HepG2 (cell line): ENCODE data around the gene PBX2. TPM values are rescaled to one million over a fixed set of nuclear protein-coding genes. Genes with fewer than 3 reads are reported as not detected.

Source experiments
- ATAC-seq: fragments of 200-7000 bp; cut with Tn5 transposase; 3 replicates; pipeline ENCODE4 v1.9.1; 2020; ENCODE audit warnings: mild to moderate bottlenecking, moderate library complexity
- BruUV-seq: library from RNA; stranded (reverse); fragments of 400-500 nt; replicated peaks from 2 replicates; lab custom pipeline; 2021; lab: Mats Ljungman, UMichigan
- CTCF ChIA-PET: fragments of 300-600 bp; formaldehyde crosslinking; extraction: SDS; loops from one replicate; lab custom pipeline; 2021; ENCODE audit warnings: low total read pairs, inconsistent platforms, low intra/inter-chr PET ratio; lab: Yijun Ruan, JAX
- POLR2A ChIA-PET: fragments of 350-600 bp; sonication (Branson Sonifier 250); formaldehyde crosslinking; loops from one replicate; lab custom pipeline; 2020; ENCODE audit warnings: antibody characterized with exemption, inconsistent platforms; lab: Yijun Ruan, JAX
- DNase-seq: peaks from one replicate; pipeline ENCODE4 v3.0.0-alpha.2; 2015; ENCODE audit warnings: low spot score
- FAIRE-seq: peaks from 3 replicates; lab custom pipeline; 2011; peaks lifted over from hg19 to GRCh38; lab: Jason Lieb, UNC
- H2AFZ ChIP-seq: one replicate; pipeline ENCODE4 v1.6.1; 2011; ENCODE audit warnings: low read length, inconsistent platforms
- H3K27ac ChIP-seq: fragments of 300-600 bp; 3 replicates; pipeline ENCODE4 v1.8.0; 2011; ENCODE audit warnings: mixed run types, mild to moderate bottlenecking, mixed read lengths, low read length, inconsistent platforms; ENCODE audit not compliant: insufficient read depth; ENCODE audit errors: extremely low read length
- H3K27me3 ChIP-seq, 2 experiments: fragments of 200-600 bp in 1 of 2; 2 replicates in 1 of 2; 3 replicates in 1 of 2; pipeline versions ENCODE4 v1.6.0 to v1.8.0; 2011; ENCODE audit warnings: low read length in 2 of 2, mild to moderate bottlenecking in 2 of 2, moderate library complexity in 2 of 2, inconsistent platforms in 1 of 2; ENCODE audit not compliant: insufficient read depth in 2 of 2, control insufficient read depth in 1 of 2
- H3K36me3 ChIP-seq, 2 experiments: fragments of 200-600 bp in 1 of 2; replicated peaks in 1 of 2; 2 replicates in 1 of 2; 3 replicates in 1 of 2; pipeline versions ENCODE4 v1.5.1 to v1.8.0; 2011; ENCODE audit warnings: low read length in 2 of 2, inconsistent platforms in 1 of 2; ENCODE audit not compliant: insufficient read depth in 2 of 2, control insufficient read depth in 1 of 2
- H3K4me1 ChIP-seq: 2 replicates; pipeline ENCODE4 v1.5.1; 2012; ENCODE audit warnings: low read length, inconsistent platforms; ENCODE audit not compliant: insufficient read depth
- H3K4me2 ChIP-seq: 2 replicates; pipeline ENCODE4 v1.6.0; 2011; ENCODE audit warnings: low read depth, low read length, inconsistent platforms
- H3K4me3 ChIP-seq, 3 experiments: fragments of 200-600 bp in 1 of 3; sonication (generic), shearing (Covaris generic) in 1 of 3; replicated peaks in 1 of 3; 2 replicates each; pipeline ENCODE4 v1.5.1; 2011 to 2016; ENCODE audit warnings: low read length in 3 of 3, inconsistent platforms in 2 of 3, low read depth in 2 of 3, mild to moderate bottlenecking in 2 of 3, control low read depth in 1 of 3, mixed read lengths in 1 of 3; ENCODE audit not compliant: insufficient read depth in 1 of 3
- H3K79me2 ChIP-seq: one replicate; pipeline ENCODE4 v1.6.1; 2011; ENCODE audit warnings: low read length, inconsistent platforms; ENCODE audit not compliant: insufficient read depth
- H3K9ac ChIP-seq: 2 replicates; pipeline ENCODE4 v1.6.0; 2011; ENCODE audit warnings: mild to moderate bottlenecking, low read depth, low read length, inconsistent platforms; ENCODE audit not compliant: insufficient read depth
- H3K9me3 ChIP-seq: 2 replicates; pipeline ENCODE4 v1.5.1; 2012; ENCODE audit warnings: mild to moderate bottlenecking, low read length
- H4K20me1 ChIP-seq: 2 replicates; pipeline ENCODE4 v1.6.0; 2011; ENCODE audit warnings: inconsistent platforms, mild to moderate bottlenecking, low read length, moderate library complexity; ENCODE audit not compliant: insufficient read depth
- ATM ChIP-seq: fragments of 450-650 bp; IDR thresholded peaks from 2 replicates; pipeline ENCODE4 v1.7.1; 2017; ENCODE audit warnings: mild to moderate bottlenecking, borderline replicate concordance
- CBX1 ChIP-seq: IDR thresholded peaks from one replicate; pipeline ENCODE4 v1.6.1; 2016; ENCODE audit warnings: antibody characterized with exemption, low read depth
- CEBPB ChIP-seq: IDR thresholded peaks from 2 replicates; pipeline ENCODE4 v1.6.1; 2011; ENCODE audit warnings: low read depth, low read length, improper control_type of control experiment, borderline replicate concordance
- HMG20B ChIP-seq: conservative IDR thresholded peaks from 2 replicates; pipeline ENCODE4 v1.6.1; 2016; ENCODE audit warnings: missing genetic modification reagents, missing compliant biosample characterization
- JDP2 ChIP-seq: sonication (generic); formaldehyde crosslinking; IDR thresholded peaks from 2 replicates; pipeline ENCODE4 v1.8.1; 2022; ENCODE audit warnings: missing genetic modification reagents, borderline replicate concordance
- NFIC ChIP-seq: IDR thresholded peaks from 2 replicates; pipeline ENCODE4 v1.6.1; 2012; ENCODE audit warnings: mild to moderate bottlenecking, low read length, inconsistent platforms
- NR2F1 ChIP-seq, 2 experiments: fragments of 450-650 bp in 1 of 2; formaldehyde crosslinking in 1 of 2; IDR thresholded peaks; 2 replicates each; pipeline versions ENCODE4 v1.5.0 to v1.6.1; 2016 to 2020; ENCODE audit warnings: mild to moderate bottlenecking in 1 of 2, missing compliant biosample characterization in 1 of 2, missing genetic modification reagents in 1 of 2, moderate library complexity in 1 of 2
- XRCC5 ChIP-seq: fragments of 200-400 bp; formaldehyde crosslinking; optimal IDR thresholded peaks from 2 replicates; pipeline ENCODE3; 2017; ENCODE audit warnings: mild to moderate bottlenecking, low read length
- YEATS4 ChIP-seq: sonication (generic); formaldehyde crosslinking; IDR thresholded peaks from 2 replicates; pipeline ENCODE4 v1.4.0; 2020; ENCODE audit warnings: missing genetic modification reagents, borderline replicate concordance
- WGBS: methylation state at CpG from one replicate; pipeline ENCODE4 v1.1.6; 2017; ENCODE audit warnings: low lambda C conversion rate; 5-methylcytosine and 5-hydroxymethylcytosine counted together
- in situ Hi-C: cut with HindIII; loops from 2 replicates; pipeline ENCODE4 v1.10.0; 2017; ENCODE audit warnings: low pct_unique_long_range_greater_than_20kb; ENCODE audit not compliant: extremely low pct_ligation_motif_present
- intact Hi-C: fragments of 100-400 bp; cut with micrococcal nuclease; formaldehyde crosslinking; loops from one replicate; pipeline ENCODE4 v1.10.0; 2022; ENCODE audit not compliant: unreplicated experiment
- polyA plus RNA-seq, 8 experiments: library from polyadenylated mRNA; depleted of rRNA in 3 of 8; stranded (reverse) in 7 of 8; unstranded in 1 of 8; fragments of >200 nt; fragmentation: Illumina TruSeq in 4 of 8; extraction: Trizol in 4 of 8; gene quantifications; 2 replicates each; pipeline versions ENCODE4 v1.2.1 to v1.2.3, GENCODE V29; 2011 to 2016; ENCODE audit warnings: low read depth in 4 of 8, missing spikeins in 1 of 8, mixed read lengths in 1 of 8; ENCODE audit not compliant: insufficient read depth in 1 of 8
- total RNA-seq, 5 experiments: library from RNA; depleted of rRNA; stranded (reverse); fragments of >200 nt; fragmentation: Illumina TruSeq; extraction: Trizol; gene quantifications; 2 replicates each; pipeline ENCODE4 v1.2.3, GENCODE V29; 2016; ENCODE audit warnings: low read depth in 1 of 5
- TF ChIP-seq, protein P1 (sequence below): sonication (generic); formaldehyde crosslinking; IDR thresholded peaks from 2 replicates; pipeline ENCODE4 v1.8.0; 2022; ENCODE audit warnings: mild to moderate bottlenecking, missing genetic modification reagents, moderate library complexity
- TF ChIP-seq, protein P2 (sequence below): sonication (generic); formaldehyde crosslinking; IDR thresholded peaks from 2 replicates; pipeline ENCODE4 v1.9.0; 2021; ENCODE audit warnings: mild to moderate bottlenecking, missing genetic modification reagents
- TF ChIP-seq, protein P3 (sequence below): sonication (generic); formaldehyde crosslinking; IDR thresholded peaks from 2 replicates; pipeline ENCODE4 v1.4.0; 2020; ENCODE audit warnings: mild to moderate bottlenecking, missing genetic modification reagents
- TF ChIP-seq, protein P4 (sequence below): sonication (generic); formaldehyde crosslinking; IDR thresholded peaks from 2 replicates; pipeline ENCODE4 v1.5.0; 2020; ENCODE audit warnings: mild to moderate bottlenecking, missing genetic modification reagents

Gene PBX2
- total and polyA plus RNA-seq, 2 of the 13 experiments (the other 11 are each of a cell fraction or from before 2014, with no cell fraction given): 42.3 to 77.8 TPM

DNA sequence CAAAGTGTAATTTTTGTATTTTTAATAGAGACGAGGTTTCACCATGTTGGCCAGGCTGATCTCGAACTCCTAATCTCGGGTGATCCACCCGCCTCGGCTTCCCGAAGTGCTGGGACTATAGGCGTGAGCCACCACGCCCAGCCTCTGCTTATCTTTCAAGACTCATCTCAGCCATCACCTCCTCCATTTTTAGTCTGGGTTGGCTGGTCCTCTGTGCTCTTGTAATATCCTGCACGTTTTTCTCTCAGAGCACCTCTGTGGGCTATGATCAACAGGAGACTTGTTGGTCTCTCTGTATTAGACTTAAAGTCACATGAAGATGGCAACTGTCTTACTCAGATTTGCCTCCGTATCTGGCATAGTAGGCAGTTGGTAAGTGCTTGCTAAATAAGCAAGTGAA lies 26.3 kb upstream of the PBX2 start:
- ChIA-PET POLR2A (no interaction called here), CTCF (no interaction called here)
- H4K20me1 ChIP-seq: no peaks in the 10 kb centered on the region
- ATAC-seq (no peak), FAIRE-seq (no peak), DNase-seq (no peak)
- H3K4me3 ChIP-seq: no peak overlapping the region
- no peaks in the 10 kb centered on the region for H3K9me3 ChIP-seq
- H2AFZ ChIP-seq: no peak overlapping the region
- intact Hi-C loops (no loop called here), in situ Hi-C loops (no loop called here)
- peaks cover 13 to 63% of the 10 kb centered on the region in 2 experiments; a peak in 4 of 5 replicates for H3K27me3 ChIP-seq
- no peak overlapping the region for H3K27ac ChIP-seq
- no peaks in the 10 kb centered on the region for H3K4me1 ChIP-seq
- TF ChIP-seq HMG20B (CRISPR knock-in tag): no peak
- TF ChIP-seq NR2F1 (CRISPR knock-in tag; IDR thresholded peaks at IDR 0.05): no peak
- TF ChIP-seq ATM: no peak
- TF ChIP-seq, protein P1, sequence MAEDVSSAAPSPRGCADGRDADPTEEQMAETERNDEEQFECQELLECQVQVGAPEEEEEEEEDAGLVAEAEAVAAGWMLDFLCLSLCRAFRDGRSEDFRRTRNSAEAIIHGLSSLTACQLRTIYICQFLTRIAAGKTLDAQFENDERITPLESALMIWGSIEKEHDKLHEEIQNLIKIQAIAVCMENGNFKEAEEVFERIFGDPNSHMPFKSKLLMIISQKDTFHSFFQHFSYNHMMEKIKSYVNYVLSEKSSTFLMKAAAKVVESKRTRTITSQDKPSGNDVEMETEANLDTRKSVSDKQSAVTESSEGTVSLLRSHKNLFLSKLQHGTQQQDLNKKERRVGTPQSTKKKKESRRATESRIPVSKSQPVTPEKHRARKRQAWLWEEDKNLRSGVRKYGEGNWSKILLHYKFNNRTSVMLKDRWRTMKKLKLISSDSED: no peak
- TF ChIP-seq CEBPB: no peak
- TF ChIP-seq, protein P2, sequence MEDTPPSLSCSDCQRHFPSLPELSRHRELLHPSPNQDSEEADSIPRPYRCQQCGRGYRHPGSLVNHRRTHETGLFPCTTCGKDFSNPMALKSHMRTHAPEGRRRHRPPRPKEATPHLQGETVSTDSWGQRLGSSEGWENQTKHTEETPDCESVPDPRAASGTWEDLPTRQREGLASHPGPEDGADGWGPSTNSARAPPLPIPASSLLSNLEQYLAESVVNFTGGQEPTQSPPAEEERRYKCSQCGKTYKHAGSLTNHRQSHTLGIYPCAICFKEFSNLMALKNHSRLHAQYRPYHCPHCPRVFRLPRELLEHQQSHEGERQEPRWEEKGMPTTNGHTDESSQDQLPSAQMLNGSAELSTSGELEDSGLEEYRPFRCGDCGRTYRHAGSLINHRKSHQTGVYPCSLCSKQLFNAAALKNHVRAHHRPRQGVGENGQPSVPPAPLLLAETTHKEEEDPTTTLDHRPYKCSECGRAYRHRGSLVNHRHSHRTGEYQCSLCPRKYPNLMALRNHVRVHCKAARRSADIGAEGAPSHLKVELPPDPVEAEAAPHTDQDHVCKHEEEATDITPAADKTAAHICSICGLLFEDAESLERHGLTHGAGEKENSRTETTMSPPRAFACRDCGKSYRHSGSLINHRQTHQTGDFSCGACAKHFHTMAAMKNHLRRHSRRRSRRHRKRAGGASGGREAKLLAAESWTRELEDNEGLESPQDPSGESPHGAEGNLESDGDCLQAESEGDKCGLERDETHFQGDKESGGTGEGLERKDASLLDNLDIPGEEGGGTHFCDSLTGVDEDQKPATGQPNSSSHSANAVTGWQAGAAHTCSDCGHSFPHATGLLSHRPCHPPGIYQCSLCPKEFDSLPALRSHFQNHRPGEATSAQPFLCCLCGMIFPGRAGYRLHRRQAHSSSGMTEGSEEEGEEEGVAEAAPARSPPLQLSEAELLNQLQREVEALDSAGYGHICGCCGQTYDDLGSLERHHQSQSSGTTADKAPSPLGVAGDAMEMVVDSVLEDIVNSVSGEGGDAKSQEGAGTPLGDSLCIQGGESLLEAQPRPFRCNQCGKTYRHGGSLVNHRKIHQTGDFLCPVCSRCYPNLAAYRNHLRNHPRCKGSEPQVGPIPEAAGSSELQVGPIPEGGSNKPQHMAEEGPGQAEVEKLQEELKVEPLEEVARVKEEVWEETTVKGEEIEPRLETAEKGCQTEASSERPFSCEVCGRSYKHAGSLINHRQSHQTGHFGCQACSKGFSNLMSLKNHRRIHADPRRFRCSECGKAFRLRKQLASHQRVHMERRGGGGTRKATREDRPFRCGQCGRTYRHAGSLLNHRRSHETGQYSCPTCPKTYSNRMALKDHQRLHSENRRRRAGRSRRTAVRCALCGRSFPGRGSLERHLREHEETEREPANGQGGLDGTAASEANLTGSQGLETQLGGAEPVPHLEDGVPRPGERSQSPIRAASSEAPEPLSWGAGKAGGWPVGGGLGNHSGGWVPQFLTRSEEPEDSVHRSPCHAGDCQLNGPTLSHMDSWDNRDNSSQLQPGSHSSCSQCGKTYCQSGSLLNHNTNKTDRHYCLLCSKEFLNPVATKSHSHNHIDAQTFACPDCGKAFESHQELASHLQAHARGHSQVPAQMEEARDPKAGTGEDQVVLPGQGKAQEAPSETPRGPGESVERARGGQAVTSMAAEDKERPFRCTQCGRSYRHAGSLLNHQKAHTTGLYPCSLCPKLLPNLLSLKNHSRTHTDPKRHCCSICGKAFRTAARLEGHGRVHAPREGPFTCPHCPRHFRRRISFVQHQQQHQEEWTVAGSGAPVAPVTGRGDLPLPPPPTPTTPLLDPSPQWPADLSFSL (CRISPR knock-in tag): no peak
- no peak for TF ChIP-seq NFIC
- no peak for TF ChIP-seq CBX1
- no peak for TF ChIP-seq XRCC5
- TF ChIP-seq, protein P3, sequence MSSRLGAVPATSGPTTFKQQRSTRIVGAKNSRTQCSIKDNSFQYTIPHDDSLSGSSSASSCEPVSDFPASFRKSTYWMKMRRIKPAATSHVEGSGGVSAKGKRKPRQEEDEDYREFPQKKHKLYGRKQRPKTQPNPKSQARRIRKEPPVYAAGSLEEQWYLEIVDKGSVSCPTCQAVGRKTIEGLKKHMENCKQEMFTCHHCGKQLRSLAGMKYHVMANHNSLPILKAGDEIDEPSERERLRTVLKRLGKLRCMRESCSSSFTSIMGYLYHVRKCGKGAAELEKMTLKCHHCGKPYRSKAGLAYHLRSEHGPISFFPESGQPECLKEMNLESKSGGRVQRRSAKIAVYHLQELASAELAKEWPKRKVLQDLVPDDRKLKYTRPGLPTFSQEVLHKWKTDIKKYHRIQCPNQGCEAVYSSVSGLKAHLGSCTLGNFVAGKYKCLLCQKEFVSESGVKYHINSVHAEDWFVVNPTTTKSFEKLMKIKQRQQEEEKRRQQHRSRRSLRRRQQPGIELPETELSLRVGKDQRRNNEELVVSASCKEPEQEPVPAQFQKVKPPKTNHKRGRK (CRISPR knock-in tag): no peak
- TF ChIP-seq, protein P4, sequence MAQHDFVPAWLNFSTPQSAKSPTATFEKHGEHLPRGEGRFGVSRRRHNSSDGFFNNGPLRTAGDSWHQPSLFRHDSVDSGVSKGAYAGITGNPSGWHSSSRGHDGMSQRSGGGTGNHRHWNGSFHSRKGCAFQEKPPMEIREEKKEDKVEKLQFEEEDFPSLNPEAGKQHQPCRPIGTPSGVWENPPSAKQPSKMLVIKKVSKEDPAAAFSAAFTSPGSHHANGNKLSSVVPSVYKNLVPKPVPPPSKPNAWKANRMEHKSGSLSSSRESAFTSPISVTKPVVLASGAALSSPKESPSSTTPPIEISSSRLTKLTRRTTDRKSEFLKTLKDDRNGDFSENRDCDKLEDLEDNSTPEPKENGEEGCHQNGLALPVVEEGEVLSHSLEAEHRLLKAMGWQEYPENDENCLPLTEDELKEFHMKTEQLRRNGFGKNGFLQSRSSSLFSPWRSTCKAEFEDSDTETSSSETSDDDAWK (CRISPR knock-in tag): no peak
- no peak for TF ChIP-seq JDP2 (CRISPR knock-in tag)
- TF ChIP-seq YEATS4: no peak
- H3K4me2 ChIP-seq: no peak overlapping the region
- WGBS: 31% methylated on average over 10 of the region's 10 CpGs
- no peaks in the 10 kb centered on the region for H3K79me2 ChIP-seq
- no peaks in the 10 kb centered on the region for H3K36me3 ChIP-seq
- H3K9ac ChIP-seq: no peak overlapping the region
- no TSS peak for BruUV-seq
